A172 (cell line): ENCODE results near the gene NPVF. TPM values are rescaled to one million over a fixed set of nuclear protein-coding genes. Genes with fewer than 3 reads are reported as not detected.

ENCODE experiments used
- total RNA-seq: library from RNA; depleted of rRNA; stranded (reverse); fragments of >200 nt; shearing (Covaris generic); gene quantifications from 2 replicates; pipeline ENCODE4 v1.2.3, GENCODE V29; 2014; rRNA removed

Gene NPVF
- total RNA-seq, 1 experiment from 2014 or later = not detected

Other genes starting within 250 kb of the NPVF start
- 17.5 and 19.1 TPM in 2 replicates for gene OSBPL3, start 248.3 kb downstream of the NPVF start, total RNA-seq
- 185 and 287 TPM in 2 replicates for gene CYCS, start 103.2 kb downstream of the NPVF start, total RNA-seq